ENCODE data around the gene RIMS4.

The RIMS4 gene

DNA sequence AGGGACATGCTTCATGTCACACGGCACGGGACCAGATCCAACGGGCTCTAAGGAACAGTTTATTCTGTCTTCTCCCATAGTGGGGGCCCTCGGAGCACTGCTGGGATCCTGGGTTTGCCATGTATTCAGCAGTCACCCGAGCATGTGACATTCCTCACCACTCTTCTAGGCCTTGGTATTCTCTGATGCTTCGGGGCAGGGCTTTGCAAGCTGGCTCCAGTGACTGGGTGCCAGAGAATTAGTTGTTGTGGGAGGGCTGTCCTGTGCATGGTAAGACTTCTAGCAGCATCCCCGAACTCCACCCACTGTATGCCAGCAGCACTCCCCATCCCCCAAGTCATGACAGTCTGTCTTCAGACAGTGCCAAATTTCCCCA is 89.7 kb downstream of the RIMS4 start:
- Histone ChIP-seq H3K79me2 (ENCODE audit: control insufficient read depth, low read length) (no peaks in the 10 kb centered on the region), H3K4me3 (ENCODE audit: low read length) (no peak overlapping the region), H3K9me2 (replicated peaks; ENCODE audit: control insufficient read depth, low read length) (no peaks in the 10 kb centered on the region), H3K27me3 (ENCODE audit: control insufficient read depth, low read length) (no peaks in the 10 kb centered on the region), H3K4me2 (ENCODE audit: low read length) (no peak overlapping the region), H3K9me3 (ENCODE audit: control insufficient read depth, insufficient read depth, low read length) (no peaks in the 10 kb centered on the region), H3K27ac (ENCODE audit: low read depth, low read length) (no peak overlapping the region), H3K4me1 (ENCODE audit: control insufficient read depth, low read length) (no peaks in the 10 kb centered on the region), H4K20me1 (ENCODE audit: control insufficient read depth, insufficient read depth, low read depth, low read length) (no peaks in the 10 kb centered on the region), H3F3A (ENCODE audit: control insufficient read depth, insufficient read depth) (no peaks in the 10 kb centered on the region), H3K36me3 (ENCODE audit: control insufficient read depth, low read length) (no peaks in the 10 kb centered on the region)
- TF ChIP-seq EZH2phosphoT487 (IDR thresholded peaks at IDR 0.05; ENCODE audit: borderline replicate concordance, low read length) = no peak
- TF ChIP-seq, protein P1, sequence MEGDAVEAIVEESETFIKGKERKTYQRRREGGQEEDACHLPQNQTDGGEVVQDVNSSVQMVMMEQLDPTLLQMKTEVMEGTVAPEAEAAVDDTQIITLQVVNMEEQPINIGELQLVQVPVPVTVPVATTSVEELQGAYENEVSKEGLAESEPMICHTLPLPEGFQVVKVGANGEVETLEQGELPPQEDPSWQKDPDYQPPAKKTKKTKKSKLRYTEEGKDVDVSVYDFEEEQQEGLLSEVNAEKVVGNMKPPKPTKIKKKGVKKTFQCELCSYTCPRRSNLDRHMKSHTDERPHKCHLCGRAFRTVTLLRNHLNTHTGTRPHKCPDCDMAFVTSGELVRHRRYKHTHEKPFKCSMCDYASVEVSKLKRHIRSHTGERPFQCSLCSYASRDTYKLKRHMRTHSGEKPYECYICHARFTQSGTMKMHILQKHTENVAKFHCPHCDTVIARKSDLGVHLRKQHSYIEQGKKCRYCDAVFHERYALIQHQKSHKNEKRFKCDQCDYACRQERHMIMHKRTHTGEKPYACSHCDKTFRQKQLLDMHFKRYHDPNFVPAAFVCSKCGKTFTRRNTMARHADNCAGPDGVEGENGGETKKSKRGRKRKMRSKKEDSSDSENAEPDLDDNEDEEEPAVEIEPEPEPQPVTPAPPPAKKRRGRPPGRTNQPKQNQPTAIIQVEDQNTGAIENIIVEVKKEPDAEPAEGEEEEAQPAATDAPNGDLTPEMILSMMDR (IDR thresholded peaks at IDR 0.05; ENCODE audit: low read depth, low read length, poor library complexity, severe bottlenecking) = no peak

DNA sequence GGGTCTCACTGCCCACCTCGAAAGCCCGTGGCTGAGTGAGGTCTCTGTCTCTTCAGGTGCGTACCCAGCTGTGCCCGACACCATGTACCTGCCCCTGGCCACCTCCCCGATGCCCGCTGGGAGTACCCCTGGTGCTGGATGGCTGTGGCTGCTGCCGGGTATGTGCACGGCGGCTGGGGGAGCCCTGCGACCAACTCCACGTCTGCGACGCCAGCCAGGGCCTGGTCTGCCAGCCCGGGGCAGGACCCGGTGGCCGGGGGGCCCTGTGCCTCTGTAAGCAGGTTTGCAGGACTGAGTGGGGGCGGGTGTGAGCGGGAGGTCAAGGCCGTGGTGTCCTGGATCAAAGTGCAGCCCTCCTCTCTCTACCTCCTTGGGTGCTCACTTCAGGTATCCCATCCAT is 90.5 kb downstream of the RIMS4 start:
- Histone ChIP-seq H3K4me2 (ENCODE audit: low read length) (no peak overlapping the region), H3K9me3 (ENCODE audit: control insufficient read depth, insufficient read depth, low read length) (no peaks in the 10 kb centered on the region), H3K27me3 (ENCODE audit: control insufficient read depth, low read length) (no peaks in the 10 kb centered on the region), H3F3A (ENCODE audit: control insufficient read depth, insufficient read depth) (no peaks in the 10 kb centered on the region), H3K9me2 (replicated peaks; ENCODE audit: control insufficient read depth, low read length) (no peaks in the 10 kb centered on the region), H4K20me1 (ENCODE audit: control insufficient read depth, insufficient read depth, low read depth, low read length) (no peaks in the 10 kb centered on the region), H3K4me1 (ENCODE audit: control insufficient read depth, low read length) (no peaks in the 10 kb centered on the region), H3K4me3 (ENCODE audit: low read length) (no peak overlapping the region), H3K79me2 (ENCODE audit: control insufficient read depth, low read length) (no peaks in the 10 kb centered on the region), H3K27ac (ENCODE audit: low read depth, low read length) (no peak overlapping the region), H3K36me3 (ENCODE audit: control insufficient read depth, low read length) (no peaks in the 10 kb centered on the region)
- no peak for TF ChIP-seq EZH2phosphoT487 (IDR thresholded peaks at IDR 0.05; ENCODE audit: borderline replicate concordance, low read length)
- TF ChIP-seq, protein P1 (IDR thresholded peaks at IDR 0.05; ENCODE audit: low read depth, low read length, poor library complexity, severe bottlenecking) = no peak

DNA sequence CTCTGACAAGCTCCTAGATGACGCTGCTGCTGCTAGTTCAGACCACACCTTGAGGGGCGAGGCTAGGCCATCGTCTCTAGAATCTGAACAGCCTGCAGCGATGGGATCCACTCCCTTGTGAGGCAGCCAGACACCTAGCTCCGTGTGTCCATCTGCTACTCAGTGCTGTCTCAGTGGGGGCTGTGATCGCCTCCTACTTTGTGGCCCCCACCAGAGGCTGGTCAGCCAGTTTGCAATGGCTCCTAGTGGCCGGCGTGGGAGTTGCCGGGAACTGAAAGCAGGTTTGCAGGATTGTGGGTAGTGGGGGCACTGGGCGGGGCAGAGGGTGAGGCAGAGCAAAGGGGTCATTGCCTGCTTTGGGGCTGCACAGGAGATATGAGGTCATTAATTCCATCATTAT is 92.4 kb downstream of the RIMS4 start:
- H4K20me1 ChIP-seq (ENCODE audit: control insufficient read depth, insufficient read depth, low read depth, low read length) = no peaks in the 10 kb centered on the region
- no peak overlapping the region for H3K4me3 ChIP-seq (ENCODE audit: low read length)
- no peaks in the 10 kb centered on the region for H3K9me2 ChIP-seq (replicated peaks; ENCODE audit: control insufficient read depth, low read length)
- H3K4me2 ChIP-seq (ENCODE audit: low read length) = no peak overlapping the region
- H3K79me2 ChIP-seq (ENCODE audit: control insufficient read depth, low read length) = no peaks in the 10 kb centered on the region
- peaks cover 3% of the 10 kb centered on the region; the same call in 1 of the 2 replicates for H3K27me3 ChIP-seq (ENCODE audit: control insufficient read depth, low read length)
- no peaks in the 10 kb centered on the region for H3K36me3 ChIP-seq (ENCODE audit: control insufficient read depth, low read length)
- no peak overlapping the region for H3K27ac ChIP-seq (ENCODE audit: low read depth, low read length)
- no peaks in the 10 kb centered on the region for H3F3A ChIP-seq (ENCODE audit: control insufficient read depth, insufficient read depth)
- H3K9me3 ChIP-seq (ENCODE audit: control insufficient read depth, insufficient read depth, low read length) = no peaks in the 10 kb centered on the region
- H3K4me1 ChIP-seq (ENCODE audit: control insufficient read depth, low read length) = no peaks in the 10 kb centered on the region
- no peak for TF ChIP-seq EZH2phosphoT487 (IDR thresholded peaks at IDR 0.05; ENCODE audit: borderline replicate concordance, low read length)
- TF ChIP-seq, protein P1 (IDR thresholded peaks at IDR 0.05; ENCODE audit: low read depth, low read length, poor library complexity, severe bottlenecking) = no peak

Data from DOHH2 (cell line).